ENCODE results near the gene BTBD6.
"Not testable (repeated sequence)": the region's sequence is repeated elsewhere in the genome, so short reads cannot be mapped to it uniquely, and the experiment has no call there.

BTBD6 gene

GRCh38 chr14:105269405-105269804 is 21.1 kb downstream of the BTBD6 start:
- no peak for DNase-seq (ENCODE audit: low read depth)

DNA sequence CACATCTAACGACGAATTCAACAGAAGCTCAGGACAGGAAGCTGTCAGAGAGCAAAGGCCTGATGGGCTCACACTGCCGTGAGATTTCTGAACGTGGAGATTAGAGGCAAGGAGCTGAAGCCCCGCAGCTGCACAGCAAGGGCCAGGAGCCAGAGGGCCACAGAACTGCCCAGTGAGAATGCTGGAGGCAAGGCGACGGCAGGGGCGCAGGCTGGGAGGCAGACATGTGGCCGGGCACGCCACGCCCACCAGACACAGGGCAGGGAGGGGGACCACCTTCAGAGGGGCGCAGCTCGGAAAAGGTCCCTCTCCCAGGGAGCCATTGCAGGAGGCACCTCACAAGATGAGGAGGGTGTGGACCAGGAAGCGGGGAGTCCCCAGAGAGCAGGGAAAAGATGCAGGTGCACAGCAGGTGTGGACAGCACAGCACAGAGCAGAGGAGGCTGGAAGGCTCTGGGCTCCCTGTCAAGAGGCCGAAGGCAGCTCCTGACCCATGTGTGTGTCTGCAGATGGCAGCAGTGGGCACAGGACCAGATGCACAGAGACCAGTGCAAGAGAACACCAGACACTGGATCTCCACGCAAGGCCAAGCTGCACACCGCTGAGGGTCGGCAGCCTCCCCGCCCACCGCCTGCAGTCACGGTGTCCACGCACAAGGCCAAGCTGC is 23.0 kb downstream of the BTBD6 start:
- DNase-seq (ENCODE audit: low read depth): no peak

DNA sequence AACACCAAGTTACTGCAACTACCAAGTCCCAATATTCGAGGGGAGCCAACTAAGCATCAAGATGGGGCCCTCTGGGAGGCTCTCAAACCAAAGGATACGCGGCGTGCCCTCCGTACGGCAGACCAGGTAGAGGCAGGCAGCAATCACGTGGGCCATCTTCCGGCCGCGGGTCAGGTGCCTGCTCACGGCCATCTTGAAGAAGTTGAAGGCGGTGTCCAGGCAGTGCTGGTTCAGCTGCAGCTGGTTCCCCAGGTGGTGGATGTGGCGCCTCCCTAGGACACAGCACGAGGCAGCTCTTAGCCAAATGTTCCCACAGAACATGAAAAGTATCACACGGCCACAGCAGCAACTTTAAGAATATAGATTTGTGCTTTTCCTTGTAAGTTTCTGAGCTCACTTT is 24.3 kb downstream of the BTBD6 start:
- no peak for DNase-seq (ENCODE audit: low read depth)

GRCh38 chr14:105273062-105273461 is 24.7 kb downstream of the BTBD6 start:
- no peak for DNase-seq (ENCODE audit: low read depth)

GRCh38 chr14:105274637-105275036 is 26.3 kb downstream of the BTBD6 start:
- DNase-seq (ENCODE audit: low read depth): no peak

- DNase-seq (ENCODE audit: low read depth): peak; percentile 93
Observed at GRCh38 chr14:105275267-105275946, 27.1 kb downstream of the BTBD6 start.

- not testable (repeated sequence) for DNase-seq (ENCODE audit: low read depth)
Observed at GRCh38 chr14:105277448-105277847, 29.1 kb downstream of the BTBD6 start.

- DNase-seq (ENCODE audit: low read depth): no peak
Observed at GRCh38 chr14:105279642-105280361, 31.5 kb downstream of the BTBD6 start.

DNA sequence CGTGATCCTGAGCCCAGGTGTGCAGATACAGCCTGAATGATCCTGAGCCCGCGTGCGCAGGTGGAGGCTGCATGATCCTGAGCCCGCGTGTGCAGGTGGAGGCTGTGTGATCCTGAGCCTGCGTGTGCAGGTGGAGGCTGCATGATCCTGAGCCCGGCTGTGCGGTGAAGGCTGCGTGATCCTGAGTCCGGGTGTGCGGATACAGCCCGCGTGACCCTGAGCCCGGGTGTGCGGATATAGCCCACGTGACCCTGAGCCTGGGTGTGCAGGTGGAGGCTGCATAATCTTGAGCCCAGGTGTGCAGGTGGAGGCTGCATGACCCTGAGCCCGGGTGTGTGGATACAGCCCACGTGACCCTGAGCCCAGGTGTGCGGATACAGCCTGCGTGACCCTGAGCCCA is 32.2 kb downstream of the BTBD6 start:
- DNase-seq (ENCODE audit: low read depth): no peak

- peak; percentile 65 for DNase-seq (ENCODE audit: low read depth)
Observed at GRCh38 chr14:105281371-105282097, 33.2 kb downstream of the BTBD6 start.

DNA sequence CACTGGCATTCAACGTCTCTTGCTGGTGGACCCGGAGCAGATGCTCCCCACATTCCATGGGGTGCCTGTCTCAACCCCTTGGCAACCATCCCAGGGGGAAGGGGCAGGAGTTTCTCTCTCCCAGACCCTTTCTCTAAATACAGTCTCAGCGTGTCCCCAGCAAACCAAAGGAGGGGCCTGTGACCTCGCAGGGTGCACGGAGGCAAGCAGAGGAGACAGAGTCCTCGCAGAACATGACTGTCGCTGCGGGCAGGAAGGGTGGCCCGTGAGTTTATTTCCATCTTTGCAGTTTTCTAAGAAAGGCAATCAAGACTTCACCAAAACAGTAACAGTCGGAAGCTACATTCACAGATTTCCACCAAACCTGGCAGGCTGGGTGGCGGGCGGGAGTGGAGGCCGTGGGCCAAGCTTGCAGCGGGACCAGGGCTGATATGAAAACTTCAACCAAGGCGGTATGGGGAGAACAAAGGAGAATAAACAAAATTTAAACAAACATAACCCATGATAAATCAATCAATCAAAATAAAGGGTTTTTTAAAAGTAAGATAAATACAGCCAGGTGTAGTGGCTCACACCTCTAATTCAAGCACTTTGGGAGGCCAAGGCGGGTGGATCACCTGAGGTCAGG is 33.9 kb downstream of the BTBD6 start:
- DNase-seq (ENCODE audit: low read depth): no peak

DNA sequence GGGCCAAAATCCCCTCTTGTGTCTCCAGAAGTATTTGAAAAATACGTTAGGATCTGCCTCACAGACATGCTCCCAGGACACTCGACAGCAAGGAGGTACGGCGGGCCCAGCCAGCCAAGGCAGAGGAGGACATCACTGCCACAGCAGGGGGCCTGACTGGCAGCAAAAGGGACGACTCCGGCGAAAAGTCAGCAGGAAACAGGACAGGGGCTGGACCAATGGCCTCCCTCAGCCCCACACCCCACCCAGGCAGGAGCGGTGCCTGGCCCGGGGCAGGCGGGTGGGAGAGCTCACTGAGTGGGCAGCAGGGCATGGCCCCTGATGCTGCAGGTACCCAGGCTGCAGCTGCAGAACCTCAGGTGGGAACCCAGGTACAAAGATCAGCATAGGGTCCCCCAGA is 34.7 kb downstream of the BTBD6 start:
- DNase-seq (ENCODE audit: low read depth): no peak

GRCh38 chr14:105283899-105284298 is 35.6 kb downstream of the BTBD6 start:
- no peak for DNase-seq (ENCODE audit: low read depth)

DNA sequence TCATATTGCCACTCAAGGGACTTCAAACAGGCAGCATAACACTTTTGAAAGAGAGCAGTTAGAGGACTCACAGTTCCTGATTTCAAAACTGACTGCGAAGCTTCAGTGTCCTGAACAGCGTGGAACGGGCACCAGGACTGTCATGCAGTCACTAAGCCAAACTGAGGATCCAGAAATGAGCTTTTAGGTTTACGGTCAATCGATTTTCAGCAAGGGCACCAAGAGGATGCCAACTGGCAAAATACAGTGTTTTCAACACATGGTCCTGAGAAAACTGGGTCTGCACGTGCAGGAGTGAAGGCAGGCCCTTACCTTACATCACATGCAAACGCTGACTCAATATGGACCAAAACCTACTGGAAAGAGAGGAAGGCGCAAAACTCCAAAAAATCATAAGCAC is 36.8 kb downstream of the BTBD6 start:
- no peak for DNase-seq (ENCODE audit: low read depth)

- no peak for DNase-seq (ENCODE audit: low read depth)
Observed at GRCh38 chr14:105286759-105287144, 38.4 kb downstream of the BTBD6 start.

GRCh38 chr14:105287249-105288102 is 39.1 kb downstream of the BTBD6 start:
- no peak for DNase-seq (ENCODE audit: low read depth)

GRCh38 chr14:105288936-105289335 is 40.6 kb downstream of the BTBD6 start:
- not testable (repeated sequence) for DNase-seq (ENCODE audit: low read depth)

- no peak for DNase-seq (ENCODE audit: low read depth)
Observed at GRCh38 chr14:105290621-105291346, 42.5 kb downstream of the BTBD6 start.

GRCh38 chr14:105292826-105293711 is 44.7 kb downstream of the BTBD6 start:
- no peak for DNase-seq (ENCODE audit: low read depth)

Measured in fibroblast of gingiva (primary cell).